DMS79 (cell line): Measurements from ENCODE around the gene SLC49A3.
"Not testable (repeated sequence)": the region's sequence is repeated elsewhere in the genome, so short reads cannot be mapped to it uniquely, and the experiment has no call there.

Source experiments
- DNase-seq: peaks from one replicate; lab custom pipeline; 2025; lab: John Stamatoyannopoulos, UW

Gene SLC49A3

GRCh38 chr4:722169-722725 lies 33.3 kb upstream of the SLC49A3 start:
- DNase-seq: no peak

DNA sequence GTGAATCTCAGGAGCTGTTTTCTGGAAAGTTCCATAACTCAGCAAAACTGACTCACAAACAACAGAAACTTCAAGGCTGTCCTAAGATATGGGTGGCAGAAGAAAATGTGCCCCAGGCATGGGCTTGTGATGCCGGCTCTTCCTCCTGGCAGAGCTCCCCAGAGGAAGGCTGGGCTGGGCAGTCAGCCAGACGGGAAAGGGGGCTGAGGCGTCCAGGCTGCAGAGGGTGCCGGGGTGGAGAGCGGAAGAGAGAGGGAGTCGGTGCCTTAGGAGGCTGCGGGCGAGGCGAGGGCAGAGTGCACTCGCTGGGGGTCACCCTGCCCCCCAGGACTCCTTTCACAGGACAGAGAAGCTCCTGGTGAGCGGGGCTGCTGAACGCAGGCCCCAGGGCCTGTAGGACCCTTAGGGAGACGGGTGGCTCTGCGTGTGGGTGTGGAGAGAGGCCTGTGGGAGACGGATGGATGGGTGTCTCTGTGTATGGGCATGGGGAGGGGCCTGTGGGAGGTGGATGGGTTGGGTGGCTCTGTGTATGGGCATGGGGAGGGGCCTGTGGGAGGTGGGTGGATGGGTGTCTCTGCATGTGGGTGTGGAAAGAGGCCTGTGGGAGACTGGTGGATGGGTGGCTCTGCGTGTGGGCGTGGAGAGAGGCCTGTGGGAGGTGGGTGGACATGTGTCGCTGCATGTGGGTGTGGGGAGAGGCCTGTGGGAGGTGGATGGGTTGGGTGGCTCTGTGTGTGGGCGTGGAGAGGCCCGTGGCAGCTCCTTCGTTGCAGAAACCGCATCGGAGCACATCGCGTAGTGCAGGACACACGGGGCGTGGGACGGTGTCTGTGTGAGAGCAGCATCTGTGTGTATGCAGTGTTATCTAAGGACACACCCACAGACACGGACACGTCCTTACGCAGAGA lies 32.6 kb upstream of the SLC49A3 start:
- no peak for DNase-seq

DNA sequence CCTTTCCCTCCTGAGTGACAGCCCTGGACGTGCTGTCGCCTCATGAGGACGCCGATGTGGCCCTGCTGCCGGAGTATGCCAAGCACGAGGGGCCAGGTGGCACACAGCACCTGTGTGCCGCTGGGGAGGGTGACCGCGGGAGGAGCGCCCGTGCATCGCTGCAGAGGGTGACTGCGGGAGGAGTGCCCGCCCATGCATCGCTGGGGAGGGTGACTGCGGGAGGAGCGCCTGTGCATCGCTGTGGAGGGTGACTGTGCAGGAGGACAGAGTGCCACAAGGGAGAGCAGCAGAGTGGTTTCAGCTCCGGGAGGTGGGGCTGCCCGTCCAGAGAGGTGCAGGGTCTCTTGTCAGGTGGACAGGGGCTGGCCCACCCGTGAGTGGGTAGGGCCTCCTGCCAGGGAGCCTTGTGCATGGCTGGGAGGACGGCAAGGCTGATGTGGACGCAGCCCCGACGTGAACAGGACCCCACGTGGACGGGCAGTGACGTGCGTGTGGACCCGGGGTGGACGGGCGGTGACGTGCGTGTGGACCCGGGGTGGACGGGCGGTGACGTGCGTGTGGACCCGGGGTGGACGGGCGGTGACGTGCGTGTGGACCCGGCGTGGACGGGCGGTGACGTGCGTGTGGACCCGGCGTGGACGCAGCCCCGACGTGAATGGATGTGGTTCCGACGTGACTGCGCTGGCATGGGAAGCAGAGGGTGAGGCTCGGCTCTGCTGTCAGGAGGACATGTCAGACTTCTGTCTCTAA lies 31.3 kb upstream of the SLC49A3 start:
- no peak for DNase-seq

- no peak for DNase-seq
Measured at GRCh38 chr4:718460-718859, 29.5 kb upstream of the SLC49A3 start.

DNA sequence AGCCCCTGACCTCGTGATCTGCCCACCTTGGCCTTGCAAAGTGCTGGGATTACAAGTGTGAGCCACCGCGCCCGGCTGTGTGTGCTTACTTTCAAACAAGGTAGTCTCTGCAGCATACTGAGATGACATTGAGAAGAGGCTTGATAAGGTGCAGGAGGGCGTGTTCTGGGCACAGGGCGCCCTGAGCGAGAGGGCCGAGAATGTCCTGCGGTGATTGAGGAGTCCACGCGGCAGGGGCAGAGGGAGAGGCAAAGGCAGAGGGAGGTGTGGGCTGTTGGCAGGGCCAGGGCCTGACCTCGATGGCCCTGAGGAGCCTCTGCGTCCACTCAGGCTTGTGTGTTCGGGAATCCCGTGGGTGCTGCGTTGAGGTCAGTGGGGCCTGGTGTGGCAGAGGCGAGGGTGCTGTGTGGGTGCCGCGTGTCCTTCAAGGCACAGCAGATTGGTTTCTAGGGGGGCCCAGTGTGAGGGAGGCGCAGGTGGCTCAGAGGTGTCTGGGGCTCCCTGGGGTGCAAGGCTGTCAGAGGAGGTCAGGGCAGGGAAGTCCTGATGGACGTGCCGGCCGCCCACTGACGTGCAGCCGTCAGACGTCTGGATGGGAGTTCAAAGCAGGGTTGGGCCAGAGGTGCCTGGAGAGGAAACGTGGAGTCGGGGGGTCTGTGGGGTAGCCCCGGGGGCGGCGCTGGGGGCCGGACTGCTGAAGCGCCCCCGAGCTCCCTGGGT lies 28.8 kb upstream of the SLC49A3 start:
- DNase-seq: no peak

DNA sequence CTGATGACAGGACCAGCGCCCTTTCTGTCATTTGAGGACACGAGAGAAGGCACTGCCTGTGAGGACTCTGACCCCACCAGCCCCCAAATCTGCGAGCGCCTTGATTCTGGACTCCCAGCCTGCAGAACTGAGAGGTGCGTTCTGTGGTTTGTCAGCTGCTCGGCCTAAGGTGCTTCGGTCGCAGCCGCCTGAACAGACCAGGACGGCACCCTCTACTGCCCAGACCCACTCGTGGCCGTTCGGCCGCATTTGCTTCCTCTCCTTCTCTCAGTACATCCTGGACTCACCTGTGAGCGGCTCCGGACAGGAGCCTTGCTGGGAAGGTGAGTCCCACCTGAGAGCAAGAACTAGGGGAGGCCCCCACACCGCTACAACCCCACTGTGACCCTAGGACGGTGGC lies 25.1 kb upstream of the SLC49A3 start:
- no peak for DNase-seq

GRCh38 chr4:712916-713632 lies 24.1 kb upstream of the SLC49A3 start:
- no peak for DNase-seq

GRCh38 chr4:712093-712492 lies 23.1 kb upstream of the SLC49A3 start:
- DNase-seq: no peak

DNA sequence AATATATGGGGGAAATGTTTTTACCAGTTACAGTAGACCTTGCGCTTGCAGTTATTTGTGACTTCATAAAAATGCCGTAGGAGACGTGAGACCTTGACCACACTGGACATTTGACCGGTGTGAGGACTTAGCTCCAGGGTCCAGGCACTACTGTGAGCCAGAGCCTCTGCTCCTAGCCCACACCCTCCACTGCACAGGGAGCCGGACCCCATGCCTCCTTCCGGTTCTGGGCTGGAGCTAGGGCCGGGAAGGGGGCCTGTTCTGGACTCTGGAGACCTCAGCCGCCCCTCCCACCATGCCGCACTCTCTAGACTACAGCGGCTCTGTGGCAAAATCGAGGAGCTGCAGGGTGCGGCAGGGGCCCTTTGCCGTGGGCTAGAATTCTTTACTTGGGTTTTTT lies 22.0 kb upstream of the SLC49A3 start:
- no peak for DNase-seq

GRCh38 chr4:710116-710515 lies 21.2 kb upstream of the SLC49A3 start:
- no peak for DNase-seq

DNA sequence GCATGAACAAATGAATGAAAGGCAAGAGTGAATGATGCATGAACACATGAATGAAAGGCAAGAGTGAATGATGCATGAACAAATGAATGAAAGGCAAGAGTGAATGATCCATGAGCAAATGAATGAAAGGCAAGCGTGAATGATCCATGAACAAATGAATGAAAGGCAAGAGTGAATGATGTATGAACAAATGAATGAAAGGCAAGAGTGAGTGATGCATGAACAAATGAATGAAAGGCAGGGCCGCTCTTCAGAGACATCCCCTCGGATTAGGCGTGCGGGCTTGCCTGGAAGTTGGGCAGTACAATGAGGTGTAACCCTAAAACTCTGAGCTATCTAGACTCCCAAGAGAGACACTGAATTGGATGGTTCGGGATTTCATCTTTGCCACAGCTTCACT lies 20.4 kb upstream of the SLC49A3 start:
- DNase-seq: no peak

DNA sequence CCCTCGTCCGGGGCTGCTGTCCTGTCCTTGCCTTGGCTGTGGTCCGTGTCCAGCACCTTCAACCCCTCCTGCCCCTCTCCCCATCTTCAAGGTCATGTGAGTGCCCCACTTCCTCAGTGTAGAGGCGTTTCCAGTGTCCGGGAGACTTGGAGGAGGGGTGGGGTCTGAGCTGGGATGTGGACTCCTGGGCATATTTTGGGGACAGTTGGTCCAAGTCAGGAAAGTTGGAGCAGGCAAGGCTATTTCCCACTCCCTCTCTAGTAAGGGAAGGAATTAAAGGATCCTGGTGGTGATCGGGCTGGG lies 19.6 kb upstream of the SLC49A3 start:
- DNase-seq: no peak

- no peak for DNase-seq
Measured at GRCh38 chr4:707929-708630, 19.1 kb upstream of the SLC49A3 start.

DNA sequence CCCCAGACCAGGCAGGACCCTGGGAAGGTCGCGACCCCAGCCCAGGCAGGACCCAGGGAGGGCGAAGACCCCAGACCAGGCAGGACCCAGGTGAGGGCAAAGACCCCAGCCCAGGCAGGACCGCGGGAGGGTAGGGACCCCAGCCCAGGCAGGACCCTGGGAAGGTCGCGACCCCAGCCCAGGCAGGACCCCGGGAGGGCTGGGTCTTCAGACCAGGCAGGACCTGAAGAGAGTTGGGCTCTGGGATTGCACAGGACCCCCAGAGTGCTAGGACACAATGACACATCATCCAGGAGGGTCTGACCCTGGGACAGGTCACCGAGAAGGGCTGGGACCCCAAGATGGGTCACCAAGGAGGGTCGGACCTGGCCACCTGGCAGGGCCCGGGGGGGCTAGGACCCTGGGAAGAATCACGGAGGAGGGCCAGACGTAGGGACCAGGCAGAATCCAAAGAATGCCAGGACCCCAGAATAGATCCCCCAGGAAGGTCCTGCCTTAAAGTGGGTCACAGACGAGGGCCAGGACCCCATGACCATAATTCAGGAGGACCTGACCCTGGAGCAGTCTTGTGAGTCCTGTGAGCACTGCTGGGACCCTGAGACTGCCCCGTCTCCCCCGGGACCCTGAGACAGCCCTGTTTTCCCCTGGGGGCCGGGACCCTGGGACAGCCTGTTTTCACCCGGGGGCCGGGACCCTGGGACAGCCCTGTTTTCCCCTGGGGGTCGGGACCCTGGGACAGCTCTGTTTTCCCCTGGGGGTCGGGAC lies 18.1 kb upstream of the SLC49A3 start:
- no peak for DNase-seq

GRCh38 chr4:706083-706633 lies 17.2 kb upstream of the SLC49A3 start:
- DNase-seq: not testable (repeated sequence)

DNA sequence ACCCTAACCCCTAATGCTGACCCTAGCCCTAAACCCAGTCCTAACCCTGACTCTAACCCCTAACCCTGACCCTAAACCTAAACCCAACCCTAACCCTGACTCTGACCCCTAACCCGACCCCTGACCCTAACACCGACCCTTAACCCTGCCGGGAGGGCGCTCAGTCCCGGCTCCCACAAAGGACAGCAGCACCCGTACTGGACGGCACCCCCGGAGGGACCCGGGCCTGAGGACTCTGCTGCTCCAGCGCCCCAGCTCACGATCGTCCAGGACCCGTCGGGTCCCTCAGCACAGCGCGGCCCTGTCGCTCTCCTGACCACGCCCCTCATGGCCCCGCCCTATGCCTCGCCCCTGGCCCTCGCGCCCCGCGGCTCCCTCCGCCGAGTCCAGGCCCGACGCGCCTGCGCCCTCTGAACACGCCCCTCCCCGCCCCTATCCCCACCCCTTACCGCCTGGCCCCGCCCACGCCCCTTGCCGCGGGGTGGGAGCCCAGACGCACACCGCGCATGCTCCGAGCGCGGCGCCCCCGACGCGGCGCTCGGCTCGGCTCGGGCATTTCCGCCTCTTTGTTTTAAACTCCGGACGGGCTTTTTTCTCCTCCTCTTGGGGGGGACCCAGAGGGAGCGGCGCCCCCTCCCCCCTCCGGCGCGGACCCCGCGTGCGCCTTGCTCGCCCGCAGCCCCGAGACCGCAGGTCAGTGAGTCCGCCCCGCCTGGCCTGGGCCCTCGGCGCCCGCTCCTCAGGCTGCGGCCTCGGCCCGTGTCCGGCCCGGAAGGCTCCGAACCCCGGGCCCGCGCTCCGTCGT lies 16.5 kb upstream of the SLC49A3 start, which contains the start of gene PCGF3:
Gene PCGF3, plus strand, starts transcription at position 555 of the 805 bp plus-strand sequence. CDS start 27,849 bp downstream, outside the sequence.
- peak; percentile 55 for DNase-seq

GRCh38 chr4:704971-705277 lies 16.0 kb upstream of the SLC49A3 start:
- no peak for DNase-seq

GRCh38 chr4:704198-704891 lies 15.4 kb upstream of the SLC49A3 start:
- DNase-seq: no peak
